GM12878 (cell line): Measurements from ENCODE around the gene CORO1A. TPM values are rescaled to one million over a fixed set of nuclear protein-coding genes. Genes with fewer than 3 reads are reported as not detected.

Source experiments
- CHD2 ChIP-seq: IDR thresholded peaks from 2 replicates; pipeline ENCODE4 v1.6.1; 2011; ENCODE audit warnings: low read depth, low read length, improper control_type of control experiment, borderline replicate concordance
- HDAC6 ChIP-seq: fragments of 200-600 bp; sonication (generic); IDR thresholded peaks from one replicate; pipeline ENCODE4 v1.8.0; 2017; ENCODE audit warnings: antibody characterized with exemption; ENCODE audit not compliant: unreplicated experiment
- IKZF2 ChIP-seq, 2 experiments: fragments of 450-650 bp; IDR thresholded peaks; 2 replicates each; pipeline ENCODE4 v1.6.1; 2017; ENCODE audit warnings: mild to moderate bottlenecking in 2 of 2, moderate library complexity in 2 of 2
- MTA2 ChIP-seq: fragments of 450-650 bp; IDR thresholded peaks from 2 replicates; pipeline ENCODE4 v1.6.1; 2016; ENCODE audit warnings: low read depth, mild to moderate bottlenecking, moderate library complexity
- MTA3 ChIP-seq: IDR thresholded peaks from 2 replicates; pipeline ENCODE4 v1.6.1; 2012; ENCODE audit warnings: low read length, inconsistent platforms, borderline replicate concordance
- MXI1 ChIP-seq: fragments of 150-350 bp; IDR thresholded peaks from 2 replicates; pipeline ENCODE4 v1.6.1; 2011; ENCODE audit warnings: low read depth, mild to moderate bottlenecking, inconsistent platforms, low read length, improper control_type of control experiment
- MYC ChIP-seq: IDR thresholded peaks from 2 replicates; pipeline ENCODE4 v1.6.1; 2011; ENCODE audit warnings: mild to moderate bottlenecking, low read length, moderate library complexity, inconsistent platforms; ENCODE audit not compliant: insufficient read depth, insufficient replicate concordance, insufficient read length, severe bottlenecking
- NR2F1 ChIP-seq: fragments of 450-650 bp; conservative IDR thresholded peaks from 2 replicates; pipeline ENCODE4 v1.6.1; 2017; ENCODE audit warnings: mild to moderate bottlenecking
- RFX5 ChIP-seq: IDR thresholded peaks from 2 replicates; pipeline ENCODE4 v1.6.1; 2011; ENCODE audit warnings: low read depth, low read length, improper control_type of control experiment
- SIN3A ChIP-seq: IDR thresholded peaks from 2 replicates; pipeline ENCODE4 v1.6.1; 2012; ENCODE audit warnings: low read depth, low read length, improper control_type of control experiment
- SMAD5 ChIP-seq: IDR thresholded peaks from 2 replicates; pipeline ENCODE4 v1.6.1; 2016; ENCODE audit warnings: antibody characterized with exemption, low read depth
- ZBED1 ChIP-seq: IDR thresholded peaks from 2 replicates; pipeline ENCODE4 v1.6.1; 2016; ENCODE audit warnings: borderline replicate concordance
- polyA plus RNA-seq, 11 experiments: library from polyadenylated mRNA; depleted of rRNA in 4 of 11; unstranded in 6 of 11; stranded (reverse) in 5 of 11; fragments of >200 nt; fragmentation: Nextera tagmentation in 4 of 11; fragmentation: Illumina TruSeq in 1 of 11; extraction: Ambion mirVana in 4 of 11; extraction: Trizol in 1 of 11; gene quantifications; 1 replicate in 1 of 11; 2 replicates in 10 of 11; pipeline versions ENCODE4 v1.2.1 to v1.2.3, GENCODE V29; 2011 to 2016; ENCODE audit warnings: inconsistent platforms in 2 of 11, missing spikeins in 2 of 11, low read depth in 1 of 11
- total RNA-seq, 4 experiments: library from RNA; depleted of rRNA in 3 of 4; stranded (reverse); fragments of >200 nt in 3 of 4; fragmentation: Illumina TruSeq in 1 of 4; extraction: Trizol in 1 of 4; gene quantifications; 2 replicates each; pipeline versions ENCODE4 v1.2.1 to v1.2.3, GENCODE V29; 2013 to 2021
- TF ChIP-seq, protein P1 (sequence below): fragments of 450-650 bp; formaldehyde crosslinking; IDR thresholded peaks from 2 replicates; pipeline ENCODE4 v1.5.0; 2022; ENCODE audit warnings: mild to moderate bottlenecking, missing genetic modification characterization
- TF ChIP-seq, protein P2 (sequence below): IDR thresholded peaks from 2 replicates; pipeline ENCODE4 v1.6.1; 2012; ENCODE audit warnings: low read depth, low read length, improper control_type of control experiment
- TF ChIP-seq, protein P3 (sequence below): fragments of 450-650 bp; IDR thresholded peaks from 2 replicates; pipeline ENCODE4 v1.6.1; 2017; ENCODE audit warnings: mild to moderate bottlenecking, moderate library complexity
- TF ChIP-seq, protein P4 (sequence below): IDR thresholded peaks from 2 replicates; pipeline ENCODE4 v1.6.1; 2012; ENCODE audit warnings: improper control_type of control experiment, low read depth, low read length; ENCODE audit not compliant: insufficient replicate concordance

The CORO1A gene
- total and polyA plus RNA-seq, 10 of the 15 experiments (the other 5 are each of a cell fraction or from before 2014, with no cell fraction given), result 16.3 to 1,464 (median 714) TPM

DNA sequence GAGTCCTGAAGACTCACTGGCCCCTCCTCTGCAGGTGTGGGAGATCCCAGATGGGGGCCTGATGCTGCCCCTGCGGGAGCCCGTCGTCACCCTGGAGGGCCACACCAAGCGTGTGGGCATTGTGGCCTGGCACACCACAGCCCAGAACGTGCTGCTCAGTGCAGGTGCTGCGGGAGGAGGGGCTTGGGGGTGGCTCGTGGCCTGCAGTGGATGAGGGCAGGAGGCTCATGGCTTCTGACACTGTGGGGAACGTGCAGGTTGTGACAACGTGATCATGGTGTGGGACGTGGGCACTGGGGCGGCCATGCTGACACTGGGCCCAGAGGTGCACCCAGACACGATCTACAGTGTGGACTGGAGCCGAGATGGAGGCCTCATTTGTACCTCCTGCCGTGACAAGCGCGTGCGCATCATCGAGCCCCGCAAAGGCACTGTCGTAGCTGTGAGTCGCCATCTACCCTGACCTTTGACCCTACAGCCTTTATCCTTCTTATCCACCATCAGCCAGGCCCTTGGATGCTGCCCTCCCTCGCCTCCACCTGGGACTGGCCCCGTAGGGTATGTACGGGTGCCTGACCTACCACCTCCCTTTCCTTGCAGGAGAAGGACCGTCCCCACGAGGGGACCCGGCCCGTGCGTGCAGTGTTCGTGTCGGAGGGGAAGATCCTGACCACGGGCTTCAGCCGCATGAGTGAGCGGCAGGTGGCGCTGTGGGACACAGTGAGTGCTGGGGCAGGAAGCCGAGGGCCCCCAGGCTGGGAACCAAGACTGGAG is 3.6 kb downstream of the CORO1A start (continued):
- TF ChIP-seq, protein P1, sequence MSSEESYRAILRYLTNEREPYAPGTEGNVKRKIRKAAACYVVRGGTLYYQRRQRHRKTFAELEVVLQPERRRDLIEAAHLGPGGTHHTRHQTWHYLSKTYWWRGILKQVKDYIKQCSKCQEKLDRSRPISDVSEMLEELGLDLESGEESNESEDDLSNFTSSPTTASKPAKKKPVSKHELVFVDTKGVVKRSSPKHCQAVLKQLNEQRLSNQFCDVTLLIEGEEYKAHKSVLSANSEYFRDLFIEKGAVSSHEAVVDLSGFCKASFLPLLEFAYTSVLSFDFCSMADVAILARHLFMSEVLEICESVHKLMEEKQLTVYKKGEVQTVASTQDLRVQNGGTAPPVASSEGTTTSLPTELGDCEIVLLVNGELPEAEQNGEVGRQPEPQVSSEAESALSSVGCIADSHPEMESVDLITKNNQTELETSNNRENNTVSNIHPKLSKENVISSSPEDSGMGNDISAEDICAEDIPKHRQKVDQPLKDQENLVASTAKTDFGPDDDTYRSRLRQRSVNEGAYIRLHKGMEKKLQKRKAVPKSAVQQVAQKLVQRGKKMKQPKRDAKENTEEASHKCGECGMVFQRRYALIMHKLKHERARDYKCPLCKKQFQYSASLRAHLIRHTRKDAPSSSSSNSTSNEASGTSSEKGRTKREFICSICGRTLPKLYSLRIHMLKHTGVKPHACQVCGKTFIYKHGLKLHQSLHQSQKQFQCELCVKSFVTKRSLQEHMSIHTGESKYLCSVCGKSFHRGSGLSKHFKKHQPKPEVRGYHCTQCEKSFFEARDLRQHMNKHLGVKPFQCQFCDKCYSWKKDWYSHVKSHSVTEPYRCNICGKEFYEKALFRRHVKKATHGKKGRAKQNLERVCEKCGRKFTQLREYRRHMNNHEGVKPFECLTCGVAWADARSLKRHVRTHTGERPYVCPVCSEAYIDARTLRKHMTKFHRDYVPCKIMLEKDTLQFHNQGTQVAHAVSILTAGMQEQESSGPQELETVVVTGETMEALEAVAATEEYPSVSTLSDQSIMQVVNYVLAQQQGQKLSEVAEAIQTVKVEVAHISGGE, result 0 out of 2 replicates have a peak, but pooled peaks have one; percentile 4
- TF ChIP-seq MTA2 (peak; percentile 55; the same call in 1 of the 2 replicates), SIN3A (peak; percentile 28; the same call in 1 of the 2 replicates), MYC (peak; percentile 40), IKZF2 (IDR thresholded peaks at IDR 0.05) (peak; percentile 18 to 50; a peak in 1 of 4 replicates), HDAC6 (no peak), CHD2 (0 out of 2 replicates have a peak, but pooled peaks have one; percentile 26), MXI1 (peak; percentile 48), ZBED1 (peak; percentile 9; the same call in 1 of the 2 replicates), NR2F1 (peak; percentile 99), MTA3 (no peak), RFX5 (no peak), SMAD5 (peak; percentile 48; the same call in 1 of the 2 replicates)
- TF ChIP-seq, protein P2, sequence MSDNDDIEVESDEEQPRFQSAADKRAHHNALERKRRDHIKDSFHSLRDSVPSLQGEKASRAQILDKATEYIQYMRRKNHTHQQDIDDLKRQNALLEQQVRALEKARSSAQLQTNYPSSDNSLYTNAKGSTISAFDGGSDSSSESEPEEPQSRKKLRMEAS, result peak; percentile 44; the same call in 1 of the 2 replicates
- TF ChIP-seq, protein P3, sequence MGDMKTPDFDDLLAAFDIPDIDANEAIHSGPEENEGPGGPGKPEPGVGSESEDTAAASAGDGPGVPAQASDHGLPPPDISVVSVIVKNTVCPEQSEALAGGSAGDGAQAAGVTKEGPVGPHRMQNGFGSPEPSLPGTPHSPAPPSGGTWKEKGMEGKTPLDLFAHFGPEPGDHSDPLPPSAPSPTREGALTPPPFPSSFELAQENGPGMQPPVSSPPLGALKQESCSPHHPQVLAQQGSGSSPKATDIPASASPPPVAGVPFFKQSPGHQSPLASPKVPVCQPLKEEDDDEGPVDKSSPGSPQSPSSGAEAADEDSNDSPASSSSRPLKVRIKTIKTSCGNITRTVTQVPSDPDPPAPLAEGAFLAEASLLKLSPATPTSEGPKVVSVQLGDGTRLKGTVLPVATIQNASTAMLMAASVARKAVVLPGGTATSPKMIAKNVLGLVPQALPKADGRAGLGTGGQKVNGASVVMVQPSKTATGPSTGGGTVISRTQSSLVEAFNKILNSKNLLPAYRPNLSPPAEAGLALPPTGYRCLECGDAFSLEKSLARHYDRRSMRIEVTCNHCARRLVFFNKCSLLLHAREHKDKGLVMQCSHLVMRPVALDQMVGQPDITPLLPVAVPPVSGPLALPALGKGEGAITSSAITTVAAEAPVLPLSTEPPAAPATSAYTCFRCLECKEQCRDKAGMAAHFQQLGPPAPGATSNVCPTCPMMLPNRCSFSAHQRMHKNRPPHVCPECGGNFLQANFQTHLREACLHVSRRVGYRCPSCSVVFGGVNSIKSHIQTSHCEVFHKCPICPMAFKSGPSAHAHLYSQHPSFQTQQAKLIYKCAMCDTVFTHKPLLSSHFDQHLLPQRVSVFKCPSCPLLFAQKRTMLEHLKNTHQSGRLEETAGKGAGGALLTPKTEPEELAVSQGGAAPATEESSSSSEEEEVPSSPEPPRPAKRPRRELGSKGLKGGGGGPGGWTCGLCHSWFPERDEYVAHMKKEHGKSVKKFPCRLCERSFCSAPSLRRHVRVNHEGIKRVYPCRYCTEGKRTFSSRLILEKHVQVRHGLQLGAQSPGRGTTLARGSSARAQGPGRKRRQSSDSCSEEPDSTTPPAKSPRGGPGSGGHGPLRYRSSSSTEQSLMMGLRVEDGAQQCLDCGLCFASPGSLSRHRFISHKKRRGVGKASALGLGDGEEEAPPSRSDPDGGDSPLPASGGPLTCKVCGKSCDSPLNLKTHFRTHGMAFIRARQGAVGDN, result peak; percentile 76
- TF ChIP-seq, protein P4, sequence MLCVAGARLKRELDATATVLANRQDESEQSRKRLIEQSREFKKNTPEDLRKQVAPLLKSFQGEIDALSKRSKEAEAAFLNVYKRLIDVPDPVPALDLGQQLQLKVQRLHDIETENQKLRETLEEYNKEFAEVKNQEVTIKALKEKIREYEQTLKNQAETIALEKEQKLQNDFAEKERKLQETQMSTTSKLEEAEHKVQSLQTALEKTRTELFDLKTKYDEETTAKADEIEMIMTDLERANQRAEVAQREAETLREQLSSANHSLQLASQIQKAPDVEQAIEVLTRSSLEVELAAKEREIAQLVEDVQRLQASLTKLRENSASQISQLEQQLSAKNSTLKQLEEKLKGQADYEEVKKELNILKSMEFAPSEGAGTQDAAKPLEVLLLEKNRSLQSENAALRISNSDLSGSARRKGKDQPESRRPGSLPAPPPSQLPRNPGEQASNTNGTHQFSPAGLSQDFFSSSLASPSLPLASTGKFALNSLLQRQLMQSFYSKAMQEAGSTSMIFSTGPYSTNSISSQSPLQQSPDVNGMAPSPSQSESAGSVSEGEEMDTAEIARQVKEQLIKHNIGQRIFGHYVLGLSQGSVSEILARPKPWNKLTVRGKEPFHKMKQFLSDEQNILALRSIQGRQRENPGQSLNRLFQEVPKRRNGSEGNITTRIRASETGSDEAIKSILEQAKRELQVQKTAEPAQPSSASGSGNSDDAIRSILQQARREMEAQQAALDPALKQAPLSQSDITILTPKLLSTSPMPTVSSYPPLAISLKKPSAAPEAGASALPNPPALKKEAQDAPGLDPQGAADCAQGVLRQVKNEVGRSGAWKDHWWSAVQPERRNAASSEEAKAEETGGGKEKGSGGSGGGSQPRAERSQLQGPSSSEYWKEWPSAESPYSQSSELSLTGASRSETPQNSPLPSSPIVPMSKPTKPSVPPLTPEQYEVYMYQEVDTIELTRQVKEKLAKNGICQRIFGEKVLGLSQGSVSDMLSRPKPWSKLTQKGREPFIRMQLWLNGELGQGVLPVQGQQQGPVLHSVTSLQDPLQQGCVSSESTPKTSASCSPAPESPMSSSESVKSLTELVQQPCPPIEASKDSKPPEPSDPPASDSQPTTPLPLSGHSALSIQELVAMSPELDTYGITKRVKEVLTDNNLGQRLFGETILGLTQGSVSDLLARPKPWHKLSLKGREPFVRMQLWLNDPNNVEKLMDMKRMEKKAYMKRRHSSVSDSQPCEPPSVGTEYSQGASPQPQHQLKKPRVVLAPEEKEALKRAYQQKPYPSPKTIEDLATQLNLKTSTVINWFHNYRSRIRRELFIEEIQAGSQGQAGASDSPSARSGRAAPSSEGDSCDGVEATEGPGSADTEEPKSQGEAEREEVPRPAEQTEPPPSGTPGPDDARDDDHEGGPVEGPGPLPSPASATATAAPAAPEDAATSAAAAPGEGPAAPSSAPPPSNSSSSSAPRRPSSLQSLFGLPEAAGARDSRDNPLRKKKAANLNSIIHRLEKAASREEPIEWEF, result no peak
